Cardiac atrium fibroblast (primary cell): ENCODE data around the gene DRAM1. TPM values are rescaled to one million over a fixed set of nuclear protein-coding genes. Genes with fewer than 3 reads are reported as not detected.

Experiments used
- total RNA-seq: library from RNA; depleted of rRNA; stranded (reverse); fragments of >200 nt; gene quantifications from 2 replicates; pipeline ENCODE4 v1.2.3, GENCODE V29; 2015

The DRAM1 gene, protein sequence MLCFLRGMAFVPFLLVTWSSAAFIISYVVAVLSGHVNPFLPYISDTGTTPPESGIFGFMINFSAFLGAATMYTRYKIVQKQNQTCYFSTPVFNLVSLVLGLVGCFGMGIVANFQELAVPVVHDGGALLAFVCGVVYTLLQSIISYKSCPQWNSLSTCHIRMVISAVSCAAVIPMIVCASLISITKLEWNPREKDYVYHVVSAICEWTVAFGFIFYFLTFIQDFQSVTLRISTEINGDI
- total RNA-seq: 4.9 and 12.2 TPM in 2 replicates

GRCh38 chr12:101876861-101877805 is at the start of gene DRAM1:
DRAM1 (plus strand) TSS chr12:101877580; CDS start chr12:101877790, 210 bp downstream.

DNA sequence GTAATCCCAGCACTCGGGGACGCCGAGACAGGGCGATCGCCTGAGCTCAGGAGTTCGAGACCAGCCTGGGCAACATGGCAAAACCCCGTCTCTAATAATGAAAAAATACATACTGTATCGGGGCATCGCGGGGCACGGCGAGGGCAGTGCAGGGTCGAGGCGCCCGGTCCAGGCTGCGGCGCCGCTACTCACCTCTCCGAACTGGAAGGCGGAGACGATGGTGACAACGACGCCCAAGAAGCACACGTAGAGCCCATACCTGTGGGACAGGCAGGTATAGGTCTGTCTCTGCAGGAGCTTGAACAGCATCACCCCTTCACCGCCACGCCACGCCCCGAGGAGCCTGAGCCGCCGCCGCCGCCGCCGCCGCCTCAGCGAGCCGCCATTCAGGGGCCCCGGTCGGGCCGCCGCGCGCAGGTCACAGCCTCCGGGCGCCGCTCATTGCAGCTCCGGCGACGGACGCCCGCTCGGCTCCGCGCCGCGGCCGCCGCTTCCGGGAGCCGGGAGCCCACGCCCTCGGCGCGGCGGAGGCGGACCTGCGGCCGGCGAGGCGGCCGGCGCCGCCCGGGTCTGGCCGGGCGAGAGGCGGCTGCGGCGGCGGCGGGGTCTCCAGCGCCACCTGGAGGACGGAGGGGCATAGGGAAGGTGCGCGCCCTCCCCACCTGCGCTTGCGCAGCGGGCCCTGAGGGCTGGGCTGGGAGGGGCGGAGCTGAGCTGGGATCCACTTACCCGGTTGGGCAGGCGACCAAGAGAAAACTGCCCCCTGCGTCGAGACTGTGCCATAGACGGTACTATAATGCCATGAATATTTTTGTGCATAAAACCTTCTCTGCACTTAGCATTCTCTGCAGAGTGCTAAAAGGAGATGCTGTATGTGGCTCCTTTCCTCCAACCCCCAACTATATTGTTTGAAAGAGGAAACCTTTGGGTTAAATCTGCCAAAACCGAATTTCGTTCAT is 46.7 kb upstream of the DRAM1 start, which contains the start of gene GNPTAB:
TSS of gene GNPTAB (minus strand) at position 593 of the 959 bp plus-strand sequence. CDS start at position 309, 284 bp downstream.

Other genes starting within 250 kb of the DRAM1 start
- gene CHPT1, start 179.9 kb upstream of the DRAM1 start, total RNA-seq: 13.5 and 24.6 TPM in 2 replicates
- not detected in 2 replicates for gene SYCP3, start 138.1 kb upstream of the DRAM1 start, total RNA-seq
- 8.8 and 9.9 TPM in 2 replicates for gene GNPTAB, start 46.6 kb upstream of the DRAM1 start, total RNA-seq
- gene WASHC3, start 184.4 kb downstream of the DRAM1 start, total RNA-seq: 65.0 and 66.7 TPM in 2 replicates
- 18.6 and 49.1 TPM in 2 replicates for gene NUP37, start 242.5 kb downstream of the DRAM1 start, total RNA-seq
- gene PARPBP, start 242.6 kb downstream of the DRAM1 start, total RNA-seq: 1.8 and 5.0 TPM in 2 replicates